DND-41 (cell line): ENCODE data around the gene ZNF280A.
"Not testable (repeated sequence)": the region's sequence is repeated elsewhere in the genome, so short reads cannot be mapped to it uniquely, and the experiment has no call there.

Source experiments
- ATAC-seq: fragments of 200-7000 bp; cut with Tn5 transposase; 3 replicates; pipeline ENCODE4 v1.9.1; 2021; ENCODE audit warnings: low read depth; ENCODE audit not compliant: insufficient read depth
- DNase-seq: peaks from one replicate; pipeline ENCODE4 v3.0.0-alpha.2; 2020
- H2AFZ ChIP-seq: 2 replicates; pipeline ENCODE4 v1.6.0; 2012; ENCODE audit warnings: low read depth, low read length
- H3K27ac ChIP-seq: 2 replicates; pipeline ENCODE4 v1.5.1; 2012; ENCODE audit warnings: low read length, inconsistent platforms
- H3K27me3 ChIP-seq: fragments of 200-600 bp; sonication (generic); 2 replicates; pipeline ENCODE4 v1.6.0; 2012; ENCODE audit warnings: low read length, mild to moderate bottlenecking, inconsistent platforms; ENCODE audit not compliant: insufficient read depth, poor library complexity
- H3K36me3 ChIP-seq: 2 replicates; pipeline ENCODE4 v1.5.1; 2012; ENCODE audit warnings: low read length, inconsistent platforms; ENCODE audit not compliant: insufficient read depth
- H3K4me1 ChIP-seq: 2 replicates; pipeline ENCODE4 v1.5.1; 2012; ENCODE audit warnings: mild to moderate bottlenecking, low read length; ENCODE audit not compliant: insufficient read depth
- H3K4me2 ChIP-seq: 2 replicates; pipeline ENCODE4 v1.6.0; 2012; ENCODE audit warnings: mild to moderate bottlenecking, moderate library complexity, low read length, inconsistent platforms; ENCODE audit not compliant: insufficient read depth
- H3K4me3 ChIP-seq, 2 experiments: fragments of 200-600 bp in 1 of 2; shearing (Covaris generic) in 1 of 2; 2 replicates each; pipeline ENCODE4 v1.5.1; 2012 to 2016; ENCODE audit warnings: inconsistent platforms in 2 of 2, low read length in 2 of 2, mild to moderate bottlenecking in 2 of 2, low read depth in 1 of 2, moderate library complexity in 1 of 2
- H3K79me2 ChIP-seq: 2 replicates; pipeline ENCODE4 v1.6.0; 2012; ENCODE audit warnings: low read length, inconsistent platforms; ENCODE audit not compliant: insufficient read depth
- H3K9ac ChIP-seq: 2 replicates; pipeline ENCODE4 v1.6.0; 2012; ENCODE audit warnings: low read depth, mild to moderate bottlenecking, inconsistent platforms, low read length, moderate library complexity
- H3K9me3 ChIP-seq: 2 replicates; pipeline ENCODE4 v1.5.1; 2012; ENCODE audit warnings: low read length, moderate library complexity, mild to moderate bottlenecking, inconsistent platforms; ENCODE audit not compliant: insufficient read depth, severe bottlenecking
- H4K20me1 ChIP-seq: 2 replicates; pipeline ENCODE4 v1.6.0; 2012; ENCODE audit warnings: low read length; ENCODE audit not compliant: insufficient read depth
- CTCF ChIP-seq: IDR thresholded peaks from 2 replicates; pipeline ENCODE4 v1.5.1; 2012; ENCODE audit warnings: borderline replicate concordance, low read length, moderate library complexity, mild to moderate bottlenecking; ENCODE audit not compliant: poor library complexity, severe bottlenecking; ENCODE audit errors: extremely low read depth
- EZH2 ChIP-seq: IDR thresholded peaks from 3 replicates; pipeline ENCODE4 v1.6.1; 2012; ENCODE audit warnings: borderline replicate concordance, low read depth, mild to moderate bottlenecking, moderate library complexity, low read length, inconsistent platforms; ENCODE audit not compliant: severe bottlenecking

ZNF280A gene

GRCh38 chr22:22512951-22513350 is 7.1 kb downstream of the ZNF280A start:
- Histone ChIP-seq H2AFZ (no peak overlapping the region), H3K4me1 (peaks cover 8% of the 10 kb centered on the region), H3K36me3 (no peaks in the 10 kb centered on the region), H3K9me3 (peaks cover 10% of the 10 kb centered on the region), H3K79me2 (peaks cover 6% of the 10 kb centered on the region), H3K9ac (no peak overlapping the region), H3K4me3 (no peak overlapping the region), H3K27ac (no peak overlapping the region), H3K27me3 (peaks cover 2% of the 10 kb centered on the region), H3K4me2 (no peak overlapping the region), H4K20me1 (no peaks in the 10 kb centered on the region)
- TF ChIP-seq EZH2 (no peak), CTCF (no peak)
- no peak for ATAC-seq
- no peak for DNase-seq

- Histone ChIP-seq H3K4me1 (peaks cover 26% of the 10 kb centered on the region), H3K36me3 (peaks cover 12% of the 10 kb centered on the region), H3K79me2 (peaks cover 26% of the 10 kb centered on the region), H3K9me3 (peaks cover 10% of the 10 kb centered on the region)
- not testable (repeated sequence) for DNase-seq, H3K9ac ChIP-seq, H3K27ac ChIP-seq, H3K4me3 ChIP-seq, H4K20me1 ChIP-seq, ATAC-seq, H3K27me3 ChIP-seq, H2AFZ ChIP-seq, H3K4me2 ChIP-seq
These were observed 9.2 kb downstream of the ZNF280A start for GRCh38 chr22:22510833-22511232.

- H3K36me3 ChIP-seq = peaks cover 19% of the 10 kb centered on the region
- H4K20me1 ChIP-seq, H3K4me2 ChIP-seq, H3K9ac ChIP-seq, ATAC-seq, H3K27me3 ChIP-seq, H3K27ac ChIP-seq, H3K4me3 ChIP-seq, H2AFZ ChIP-seq, DNase-seq: not testable (repeated sequence)
- peaks cover 10% of the 10 kb centered on the region for H3K9me3 ChIP-seq
- H3K4me1 ChIP-seq = peaks cover 26% of the 10 kb centered on the region
- peaks cover 28% of the 10 kb centered on the region for H3K79me2 ChIP-seq
These were observed 10.2 kb downstream of the ZNF280A start for GRCh38 chr22:22509912-22510311.

GRCh38 chr22:22508274-22509176 is 11.5 kb downstream of the ZNF280A start, which contains the start of gene ZNF280B:
Gene ZNF280B (minus strand): TSS chr22:22508742. CDS start chr22:22489398, 19,344 bp downstream.
- H3K9ac ChIP-seq = peak within 1 kb of the TSS; percentile 84
- H3K4me2 ChIP-seq = peak within 1 kb of the TSS; percentile 94
- peaks cover 33% of the 10 kb centered on the region for H3K36me3 ChIP-seq
- DNase-seq = peak; percentile 91
- H2AFZ ChIP-seq = peak within 1 kb of the TSS; percentile 100
- H3K9me3 ChIP-seq = peaks cover 10% of the 10 kb centered on the region
- no peaks in the 10 kb centered on the region for H4K20me1 ChIP-seq
- peaks cover 2% of the 10 kb centered on the region for H3K27me3 ChIP-seq
- peak; percentile 97 for ATAC-seq
- TF ChIP-seq EZH2 (no peak), CTCF (peak; percentile 95)
- H3K79me2 ChIP-seq = peaks cover 29% of the 10 kb centered on the region
- peak within 1 kb of the TSS; percentile 78 for H3K27ac ChIP-seq
- peaks cover 26% of the 10 kb centered on the region for H3K4me1 ChIP-seq
- peak within 1 kb of the TSS; percentile 82 to 93 for H3K4me3 ChIP-seq
